ENCODE measurements around the gene OCA2. TPM values are rescaled to one million over a fixed set of nuclear protein-coding genes. Genes with fewer than 3 reads are reported as not detected.
A peak's percentile ranks its signal among the peaks of the same experiment; 100 is the strongest.

Gene OCA2
- total RNA-seq, 4 donors from 2014 or later, result 0.17 to 1.2 (median 0.24) TPM

- H3K27me3 ChIP-seq, result no peaks in the 10 kb centered on the region
- intact Hi-C loops (cut with DNase I), result no loop called here
- DNase-seq (ENCODE audit: extremely low spot score), result no peak
- 74% methylated on average over 5 of the region's 5 CpGs for WGBS
- H3K27ac ChIP-seq (replicated peaks in 1 of 4), result no peak overlapping the region
- no peaks in the 10 kb centered on the region for H3K36me3 ChIP-seq
- no peak overlapping the region for H3K4me3 ChIP-seq
- TF ChIP-seq POLR2AphosphoS5 (IDR thresholded peaks at IDR 0.05) (no peak), EP300 (IDR thresholded peaks at IDR 0.05) (no peak), POLR2A (IDR thresholded peaks at IDR 0.05; ENCODE audit: low read depth) (no peak), CTCF (IDR thresholded peaks at IDR 0.05) (no peak)
- no peaks in the 10 kb centered on the region for H3K9me3 ChIP-seq
- no peaks in the 10 kb centered on the region for H3K4me1 ChIP-seq
These were observed 227.2 kb downstream of the OCA2 start for GRCh38 chr15:27871902-27872260.

GRCh38 chr15:27871078-27871901 lies 227.8 kb downstream of the OCA2 start:
- Histone ChIP-seq H3K36me3 (no peaks in the 10 kb centered on the region), H3K27ac (replicated peaks in 1 of 4) (no peak overlapping the region), H3K4me1 (no peaks in the 10 kb centered on the region), H3K9me3 (no peaks in the 10 kb centered on the region), H3K4me3 (no peak overlapping the region), H3K27me3 (no peaks in the 10 kb centered on the region)
- WGBS, result 88% methylated on average over 9 of the region's 16 CpGs
- intact Hi-C loops (cut with DNase I), result no loop called here
- TF ChIP-seq POLR2AphosphoS5 (IDR thresholded peaks at IDR 0.05) (no peak), POLR2A (IDR thresholded peaks at IDR 0.05; ENCODE audit: low read depth) (no peak), EP300 (IDR thresholded peaks at IDR 0.05) (no peak), CTCF (IDR thresholded peaks at IDR 0.05) (no peak)
- peak; percentile 90 for DNase-seq (ENCODE audit: extremely low spot score)

GRCh38 chr15:27870320-27870719 lies 228.8 kb downstream of the OCA2 start:
- TF ChIP-seq POLR2AphosphoS5 (IDR thresholded peaks at IDR 0.05) (no peak), POLR2A (IDR thresholded peaks at IDR 0.05; ENCODE audit: low read depth) (no peak), EP300 (IDR thresholded peaks at IDR 0.05) (no peak), CTCF (IDR thresholded peaks at IDR 0.05) (no peak)
- intact Hi-C loops (cut with DNase I), result no loop called here
- Histone ChIP-seq H3K27ac (replicated peaks in 1 of 4) (no peak overlapping the region), H3K4me1 (no peaks in the 10 kb centered on the region), H3K9me3 (no peaks in the 10 kb centered on the region), H3K27me3 (no peaks in the 10 kb centered on the region), H3K36me3 (no peaks in the 10 kb centered on the region), H3K4me3 (no peak overlapping the region)
- peak; percentile 39 for DNase-seq (ENCODE audit: extremely low spot score)
- 77% methylated on average over 6 of the region's 6 CpGs for WGBS

DNA sequence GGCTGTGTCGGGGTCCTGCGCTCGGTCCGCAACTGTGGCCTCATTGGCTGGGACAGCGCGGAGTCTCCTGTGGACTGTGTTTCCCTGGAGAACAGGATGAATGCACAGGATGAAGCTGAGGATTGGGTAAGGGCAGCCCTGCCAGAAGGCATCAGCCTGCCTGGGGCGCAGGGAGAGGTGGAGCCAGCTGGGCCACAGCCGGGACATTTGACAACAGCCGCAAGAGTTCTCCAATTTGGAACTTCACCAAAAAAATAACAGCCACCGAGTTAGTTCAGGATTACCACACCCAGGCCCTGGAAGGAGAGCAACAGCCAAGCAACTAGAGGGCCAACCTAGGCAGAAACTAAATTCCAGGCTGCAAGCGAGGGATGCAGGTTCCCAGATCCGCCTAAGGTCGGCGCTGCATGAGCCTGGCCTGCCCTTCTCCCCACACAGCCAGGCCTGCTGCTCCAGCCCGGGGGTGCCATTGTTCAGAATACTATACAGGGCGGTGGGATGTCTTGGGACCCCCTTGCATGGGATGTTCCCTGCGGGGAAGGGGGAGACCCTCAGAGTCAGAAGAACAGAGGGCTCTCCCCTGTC lies 229.3 kb downstream of the OCA2 start:
- H3K9me3 ChIP-seq, result no peaks in the 10 kb centered on the region
- H3K4me1 ChIP-seq, result no peaks in the 10 kb centered on the region
- TF ChIP-seq CTCF (IDR thresholded peaks at IDR 0.05), result no peak
- TF ChIP-seq POLR2AphosphoS5 (IDR thresholded peaks at IDR 0.05), result no peak
- TF ChIP-seq POLR2A (IDR thresholded peaks at IDR 0.05; ENCODE audit: low read depth), result no peak
- no peak for TF ChIP-seq EP300 (IDR thresholded peaks at IDR 0.05)
- no peak overlapping the region for H3K4me3 ChIP-seq
- H3K27ac ChIP-seq (replicated peaks in 1 of 4), result no peak overlapping the region
- H3K27me3 ChIP-seq, result no peaks in the 10 kb centered on the region
- intact Hi-C loops (cut with DNase I), result no loop called here
- WGBS, result 87% methylated on average over 7 of the region's 17 CpGs
- H3K36me3 ChIP-seq, result no peaks in the 10 kb centered on the region
- DNase-seq (ENCODE audit: extremely low spot score), result peak; percentile 89
